Small intestine (tissue), 7 donors: ENCODE data around the gene U2AF2. TPM values are rescaled to one million over a fixed set of nuclear protein-coding genes. Genes with fewer than 3 reads are reported as not detected.

Source experiments
- DNase-seq, 2 donors: peaks; one replicate each; pipeline versions ENCODE4 v3.0.0 to v3.0.0-alpha.2; 2013
- FAIRE-seq: peaks from 2 replicates; lab custom pipeline; 2012; peaks lifted over from hg19 to GRCh38; lab: Jason Lieb, UNC
- H3K27ac ChIP-seq, 3 donors: one replicate each; pipeline ENCODE4 v1.5.1; 2013; ENCODE audit warnings: low read length in 2 of 3, mild to moderate bottlenecking in 2 of 3, control low read depth in 1 of 3, inconsistent platforms in 1 of 3, low read depth in 1 of 3, moderate library complexity in 1 of 3
- H3K27me3 ChIP-seq, 3 donors: one replicate each; pipeline ENCODE4 v1.6.1; 2013; ENCODE audit warnings: low read length in 3 of 3, inconsistent platforms in 1 of 3; ENCODE audit not compliant: control insufficient read depth in 3 of 3, insufficient read depth in 3 of 3
- H3K36me3 ChIP-seq, 3 donors: one replicate each; pipeline ENCODE4 v1.6.1; 2013; ENCODE audit warnings: low read length in 3 of 3, inconsistent platforms in 1 of 3, low read depth in 1 of 3, mild to moderate bottlenecking in 1 of 3, moderate library complexity in 1 of 3; ENCODE audit not compliant: control insufficient read depth in 3 of 3, insufficient read depth in 2 of 3
- H3K4me1 ChIP-seq, 3 donors: one replicate each; pipeline ENCODE4 v1.6.1; 2013; ENCODE audit warnings: low read length in 2 of 3, inconsistent platforms in 1 of 3, low read depth in 1 of 3, mild to moderate bottlenecking in 1 of 3, moderate library complexity in 1 of 3; ENCODE audit not compliant: control insufficient read depth in 3 of 3, insufficient read depth in 2 of 3
- H3K4me3 ChIP-seq, 3 donors: one replicate each; pipeline ENCODE4 v1.5.1; 2013; ENCODE audit warnings: low read length in 3 of 3, control low read depth in 1 of 3, inconsistent platforms in 1 of 3, low read depth in 1 of 3, mild to moderate bottlenecking in 1 of 3, moderate library complexity in 1 of 3
- H3K9me3 ChIP-seq, 2 donors: one replicate each; pipeline ENCODE4 v1.6.1; 2013; ENCODE audit warnings: low read depth in 1 of 2, low read length in 1 of 2; ENCODE audit not compliant: control insufficient read depth in 2 of 2, insufficient read depth in 1 of 2
- WGBS, 3 donors: extraction: QIAGEN DNeasy Blood & Tissue Kit; methylation state at CpG; one replicate each; pipeline ENCODE4 v1.1.7; 2013; 5-methylcytosine and 5-hydroxymethylcytosine counted together
- polyA plus RNA-seq, 4 donors: library from polyadenylated mRNA; stranded (reverse) in 3 of 4; unstranded in 1 of 4; fragments of 200-250 nt in 3 of 4; fragments of 120-200 nt in 1 of 4; gene quantifications; one replicate each; pipeline versions ENCODE4 v1.2.1 to v1.2.3, GENCODE V29; 2013
- donor health status: healthy with polysubstance abuse.
- donor health status: control.
- donor health status: control.
- donor health status: Bipolar disorder and iron deficiency.
- donor health status: healthy.

Gene U2AF2
- polyA plus RNA-seq, 4 donors, result 74.0 to 161 (median 115) TPM

DNA sequence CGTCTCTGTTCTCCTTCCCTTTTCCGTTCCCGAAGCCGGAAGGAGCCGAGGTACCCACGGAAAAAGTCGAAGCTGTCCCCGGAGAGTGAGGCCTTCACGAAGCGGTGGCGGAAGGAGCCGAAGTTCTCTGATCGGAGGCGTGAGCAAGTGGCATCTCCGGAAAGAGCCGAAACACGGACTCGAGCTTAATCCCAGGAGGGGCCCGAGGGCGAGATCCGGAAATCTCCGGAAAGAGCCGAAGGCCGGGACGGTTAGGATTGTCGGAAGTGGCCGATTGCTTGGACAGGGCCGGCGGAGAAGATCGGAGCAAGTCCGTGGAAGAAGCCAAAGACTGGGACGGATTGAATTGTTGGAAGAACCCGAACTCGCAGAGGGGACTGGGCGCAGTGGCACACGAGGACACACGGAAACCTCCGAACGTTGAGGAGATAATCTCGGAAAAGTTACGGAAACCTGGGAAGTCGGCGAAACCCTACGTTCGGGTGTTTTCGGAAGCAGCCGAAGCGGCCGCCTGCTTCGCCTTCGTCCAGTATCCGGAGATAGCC lies 440 bp upstream of the U2AF2 start:
- DNase-seq, result peak; percentile 99 to 100
- peaks cover 6 to 15% (median 7%) of the 10 kb centered on the region in 3 donors for H3K4me1 ChIP-seq
- peak; percentile 84 for FAIRE-seq
- peak overlapping the region; percentile 50 to 83 (median 79) for H3K4me3 ChIP-seq
- H3K9me3 ChIP-seq, result no peaks in the 10 kb centered on the region
- no peaks in the 10 kb centered on the region for H3K27me3 ChIP-seq
- peaks cover 0 to 49% (median 3%) of the 10 kb centered on the region in 3 donors for H3K36me3 ChIP-seq
- H3K27ac ChIP-seq, result peak overlapping the region; percentile 87 to 98 (median 95)
- WGBS, 3 donors, result 0 to 1% (median 0%) methylated on average over 50 to 52 of the region's 52 CpGs

DNA sequence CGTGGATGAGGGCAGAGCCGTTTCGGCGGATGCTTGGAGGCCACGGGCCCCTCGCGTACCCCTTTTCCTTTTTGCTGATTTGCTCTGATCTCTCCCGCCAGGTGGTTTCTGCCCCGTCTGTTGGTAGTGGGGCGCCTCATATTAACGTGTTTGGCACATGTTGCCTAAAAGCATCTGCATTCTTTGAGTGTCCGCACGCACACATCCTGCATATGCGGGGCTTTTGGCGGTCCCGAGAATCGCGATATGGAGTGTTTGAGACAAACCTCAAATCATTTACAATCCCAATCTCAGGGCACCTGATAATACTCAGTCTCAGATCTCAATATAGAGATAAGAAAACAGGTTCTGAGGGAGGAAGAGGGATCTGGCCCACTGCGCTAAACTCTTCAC lies 809 bp downstream of the U2AF2 start:
- WGBS, 3 donors, result 0 to 1% (median 0%) methylated on average over 19 of the region's 19 CpGs

DNA sequence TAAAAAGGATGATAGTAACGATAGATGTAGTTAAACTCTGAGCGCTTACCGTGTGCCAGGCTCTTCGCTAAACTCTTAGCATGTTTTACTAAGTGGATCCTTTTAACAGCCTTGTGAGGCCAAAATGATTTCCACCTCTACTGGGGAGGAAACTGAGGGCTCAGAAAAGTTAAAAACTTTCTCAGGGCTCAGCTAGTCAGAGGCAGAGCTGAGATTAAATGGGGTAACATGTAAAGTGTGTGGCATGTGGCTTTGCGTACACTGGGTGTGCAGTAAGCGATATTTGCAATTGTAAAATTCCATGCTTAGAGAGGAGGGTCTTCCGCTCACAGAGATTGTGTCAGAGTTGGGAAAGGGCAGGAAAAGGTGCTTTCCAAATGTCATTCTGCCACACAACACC lies 1.7 kb downstream of the U2AF2 start:
- H3K27ac ChIP-seq, result no peak overlapping the region
- H3K9me3 ChIP-seq, result no peaks in the 10 kb centered on the region
- FAIRE-seq (no peak), DNase-seq (no peak)
- 24 to 32% (median 29%) methylated on average over 7 of the region's 7 CpGs for WGBS, 3 donors
- peak overlapping the region in 2 of 3 donors; percentile 83 to 84 for H3K4me3 ChIP-seq
- H3K36me3 ChIP-seq, result peaks cover 13 to 51% (median 14%) of the 10 kb centered on the region in 3 donors
- H3K4me1 ChIP-seq, result peaks cover 6 to 15% (median 7%) of the 10 kb centered on the region in 3 donors
- H3K27me3 ChIP-seq, result no peaks in the 10 kb centered on the region

More for the DNA sequence above, 809 bp downstream of the U2AF2 start:
- H3K4me1 ChIP-seq, result peaks cover 6 to 15% (median 7%) of the 10 kb centered on the region in 3 donors
- H3K27me3 ChIP-seq, result no peaks in the 10 kb centered on the region
- H3K4me3 ChIP-seq, result peak overlapping the region; percentile 79 to 84 (median 83)
- no peak for DNase-seq
- FAIRE-seq, result no peak
- peak overlapping the region in 2 of 3 donors; percentile 99 for H3K27ac ChIP-seq
- H3K9me3 ChIP-seq, result no peaks in the 10 kb centered on the region
- peaks cover 7 to 51% (median 9%) of the 10 kb centered on the region in 3 donors for H3K36me3 ChIP-seq

DNA sequence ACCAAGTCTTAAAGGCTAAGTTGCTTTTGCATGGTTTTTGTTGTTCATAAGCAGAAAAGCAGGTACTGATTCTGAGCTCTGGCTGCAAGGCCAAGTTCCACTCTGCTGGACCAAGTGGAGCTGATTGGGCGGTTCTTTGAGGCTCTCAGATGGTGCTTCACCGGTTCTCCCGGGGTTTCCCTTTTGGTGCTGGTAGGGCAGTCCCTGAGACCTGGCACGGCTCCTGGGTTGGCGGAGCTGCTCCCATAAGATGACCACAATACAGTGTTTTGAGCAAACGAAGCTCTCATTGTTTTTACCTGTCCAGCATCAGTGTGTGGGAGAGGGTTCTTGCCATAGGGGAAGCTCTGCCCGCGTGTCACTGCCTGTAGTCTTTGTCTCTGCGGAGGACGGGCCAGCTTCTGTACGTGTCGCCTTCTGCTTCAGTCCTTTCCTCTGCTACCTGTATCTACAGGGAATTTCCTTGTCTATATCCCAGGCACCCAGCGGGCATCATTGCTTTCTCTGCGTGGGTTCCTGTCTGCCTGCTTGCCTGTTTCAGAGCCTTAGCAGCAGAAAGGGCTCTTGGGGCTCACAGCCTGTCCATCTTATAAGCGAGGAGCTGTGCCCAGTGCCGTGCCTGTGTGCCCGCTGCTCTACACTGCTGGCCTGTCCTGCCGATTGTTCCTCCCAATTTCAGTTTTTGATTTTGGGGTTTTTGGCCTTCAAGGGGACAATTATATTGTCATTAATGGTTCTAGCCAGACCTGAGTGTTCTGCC lies 2.3 kb downstream of the U2AF2 start:
- peak in 1 of 2 donors; percentile 49 for DNase-seq
- H3K4me3 ChIP-seq, result peak overlapping the region in 2 of 3 donors; percentile 83 to 84
- no peaks in the 10 kb centered on the region for H3K9me3 ChIP-seq
- peaks cover 18 to 52% (median 19%) of the 10 kb centered on the region in 3 donors for H3K36me3 ChIP-seq
- FAIRE-seq, result no peak
- H3K27ac ChIP-seq, result no peak overlapping the region
- no peaks in the 10 kb centered on the region for H3K27me3 ChIP-seq
- 8 to 30% (median 12%) methylated on average over 18 of the region's 18 CpGs for WGBS, 3 donors
- peaks cover 6 to 15% (median 7%) of the 10 kb centered on the region in 3 donors for H3K4me1 ChIP-seq

DNA sequence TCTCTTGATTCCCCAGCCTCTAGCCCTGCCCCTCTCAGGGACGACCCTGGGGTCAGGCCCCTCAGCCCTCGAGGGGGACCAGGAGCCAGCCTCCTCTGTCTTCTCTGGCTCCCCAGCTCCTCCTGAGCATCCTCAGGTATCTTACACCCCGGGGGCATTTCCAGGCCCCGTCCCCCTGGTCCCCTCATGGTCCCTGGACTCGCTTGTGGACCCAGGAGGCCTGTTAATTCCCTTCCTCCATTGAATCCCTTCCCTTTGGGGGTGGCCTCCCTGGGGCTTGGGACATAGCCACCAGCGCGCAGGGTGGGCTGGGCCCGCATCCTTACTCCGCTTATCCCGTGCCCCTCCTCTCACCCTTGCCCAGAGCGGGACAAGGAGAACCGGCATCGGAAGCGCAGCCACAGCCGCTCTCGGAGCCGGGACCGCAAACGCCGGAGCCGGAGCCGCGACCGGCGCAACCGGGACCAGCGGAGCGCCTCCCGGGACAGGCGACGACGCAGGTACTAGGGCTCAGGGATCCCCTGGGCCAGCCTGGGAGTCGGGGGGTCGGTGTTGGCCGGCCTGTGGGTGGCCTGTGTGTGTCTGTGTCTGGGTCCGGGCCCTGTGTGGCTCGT lies 4.1 kb downstream of the U2AF2 start:
- no peak for FAIRE-seq
- H3K27me3 ChIP-seq, result no peaks in the 10 kb centered on the region
- H3K4me3 ChIP-seq, result no peak overlapping the region
- WGBS, 3 donors, result 87 to 91% (median 89%) methylated on average over 36 to 37 of the region's 37 CpGs
- H3K4me1 ChIP-seq, result peaks cover 6 to 15% (median 7%) of the 10 kb centered on the region in 3 donors
- no peaks in the 10 kb centered on the region for H3K9me3 ChIP-seq
- DNase-seq, result no peak
- peaks cover 29 to 65% (median 35%) of the 10 kb centered on the region in 3 donors for H3K36me3 ChIP-seq
- H3K27ac ChIP-seq, result no peak overlapping the region

DNA sequence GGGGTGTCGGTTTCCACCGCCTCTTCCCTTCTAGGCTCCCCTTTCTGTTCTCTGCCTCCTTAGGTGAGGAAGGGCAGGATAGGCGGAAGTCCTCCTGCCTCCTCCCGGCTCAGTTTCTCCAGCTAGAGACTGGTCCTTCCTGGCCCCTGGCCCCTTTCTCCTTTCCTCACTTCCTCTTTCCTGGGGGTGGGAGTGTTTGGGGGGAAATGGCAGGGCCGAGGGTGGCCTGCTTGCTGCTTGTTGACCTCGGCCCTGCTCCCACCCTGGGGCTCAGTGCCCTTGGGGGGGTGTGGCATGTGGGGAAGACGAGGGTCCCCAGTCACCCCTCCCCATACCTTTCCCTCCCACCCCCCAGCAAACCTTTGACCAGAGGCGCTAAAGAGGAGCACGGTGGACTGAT lies 5.0 kb downstream of the U2AF2 start:
- FAIRE-seq, result no peak
- H3K36me3 ChIP-seq, result peaks cover 33 to 74% (median 35%) of the 10 kb centered on the region in 3 donors
- 64 to 66% (median 65%) methylated on average over 9 of the region's 9 CpGs for WGBS, 3 donors
- no peaks in the 10 kb centered on the region for H3K27me3 ChIP-seq
- DNase-seq, result no peak
- H3K4me1 ChIP-seq, result peaks cover 6 to 15% (median 7%) of the 10 kb centered on the region in 3 donors
- H3K9me3 ChIP-seq, result no peaks in the 10 kb centered on the region
- H3K4me3 ChIP-seq, result no peak overlapping the region
- no peak overlapping the region for H3K27ac ChIP-seq

DNA sequence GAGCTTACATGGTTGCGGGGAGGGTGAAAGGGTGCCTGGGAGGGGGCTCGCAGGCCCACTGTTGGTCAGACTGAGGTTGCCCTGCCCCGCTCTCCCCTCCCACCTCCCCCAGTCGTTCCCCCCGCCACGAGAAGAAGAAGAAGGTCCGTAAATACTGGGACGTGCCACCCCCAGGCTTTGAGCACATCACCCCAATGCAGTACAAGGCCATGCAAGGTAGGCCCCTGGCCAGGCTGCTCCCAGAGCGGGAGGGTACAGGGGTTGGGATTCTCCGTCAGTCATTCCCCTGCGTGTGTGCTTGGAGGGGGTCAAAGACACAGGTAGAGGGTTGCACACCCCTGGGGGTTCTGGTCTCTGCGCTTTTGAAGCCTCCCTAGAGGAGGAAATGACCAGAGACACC lies 5.6 kb downstream of the U2AF2 start:
- Histone ChIP-seq H3K27me3 (no peaks in the 10 kb centered on the region), H3K4me1 (peaks cover 6 to 15% (median 7%) of the 10 kb centered on the region in 3 donors), H3K27ac (no peak overlapping the region), H3K9me3 (no peaks in the 10 kb centered on the region), H3K4me3 (no peak overlapping the region), H3K36me3 (peaks cover 33 to 79% (median 35%) of the 10 kb centered on the region in 3 donors)
- FAIRE-seq (no peak), DNase-seq (no peak)
- 84 to 91% (median 88%) methylated on average over 12 of the region's 12 CpGs for WGBS, 3 donors

DNA sequence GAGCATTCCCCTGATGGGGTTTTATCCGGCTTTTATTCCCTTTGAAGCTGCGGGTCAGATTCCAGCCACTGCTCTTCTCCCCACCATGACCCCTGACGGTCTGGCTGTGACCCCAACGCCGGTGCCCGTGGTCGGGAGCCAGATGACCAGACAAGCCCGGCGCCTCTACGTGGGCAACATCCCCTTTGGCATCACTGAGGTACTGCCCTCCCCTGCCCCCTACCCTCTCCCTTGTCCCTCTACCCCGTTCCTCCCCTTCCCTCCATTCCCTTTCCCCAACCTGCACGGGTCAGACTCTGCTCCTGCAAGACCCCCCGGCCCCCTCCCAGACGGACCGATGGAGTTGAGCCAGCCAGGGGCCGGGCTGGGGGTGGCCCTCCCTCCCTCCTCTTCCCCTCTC lies 6.2 kb downstream of the U2AF2 start:
- Histone ChIP-seq H3K9me3 (no peaks in the 10 kb centered on the region), H3K4me3 (no peak overlapping the region), H3K27me3 (no peaks in the 10 kb centered on the region), H3K27ac (no peak overlapping the region), H3K36me3 (peaks cover 35 to 85% (median 36%) of the 10 kb centered on the region in 3 donors), H3K4me1 (peaks cover 6 to 15% (median 7%) of the 10 kb centered on the region in 3 donors)
- FAIRE-seq, result no peak
- DNase-seq, result no peak
- 75 to 82% (median 79%) methylated on average over 16 of the region's 16 CpGs for WGBS, 3 donors
